DMS53 treated with DMSO at 0.1 percent for 48 hours (cell line): ENCODE data around the gene TRIB2.

Experiments used
- DNase-seq: peaks from one replicate; lab custom pipeline; 2025; ENCODE audit not compliant: unreplicated experiment; lab: John Stamatoyannopoulos, UW

The TRIB2 gene

DNA sequence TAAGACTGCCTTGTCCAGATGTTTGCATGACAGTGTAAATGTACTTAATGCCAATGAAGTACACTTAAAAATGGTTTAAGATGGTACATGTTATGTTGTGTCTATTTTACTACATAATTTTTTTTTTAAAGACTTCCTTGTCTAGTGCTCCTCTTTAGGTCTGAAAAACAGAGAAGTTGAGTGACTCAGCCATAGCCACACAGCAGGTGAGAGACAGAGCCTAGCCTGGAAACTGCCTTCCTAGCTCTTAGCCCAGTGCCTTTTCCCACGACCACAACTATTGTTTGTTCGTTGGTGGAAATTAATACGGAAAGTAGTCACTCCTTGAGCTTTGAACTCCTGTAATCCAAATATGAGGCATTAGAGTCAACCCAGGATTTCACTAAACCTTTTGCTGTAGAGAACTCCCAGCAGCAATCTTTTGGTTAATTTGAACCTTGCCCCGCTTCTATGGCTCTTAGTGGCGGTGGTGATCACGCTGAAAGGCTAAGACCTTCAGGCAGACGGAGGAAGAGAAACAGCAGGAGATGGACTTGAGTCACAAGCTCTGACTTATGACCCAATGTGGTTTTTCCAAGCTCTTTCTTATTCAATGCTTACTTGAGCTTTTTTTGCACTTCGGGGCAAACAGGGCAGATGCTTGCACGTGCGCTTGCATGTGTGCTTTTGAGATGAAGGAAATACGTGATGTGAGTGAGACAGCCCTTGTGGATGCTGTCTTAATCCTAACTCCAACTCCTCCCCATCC, 21.2 kb downstream of the TRIB2 start:
- no peak for DNase-seq

GRCh38 chr2:12739721-12740254, 23.1 kb downstream of the TRIB2 start:
- DNase-seq = no peak

GRCh38 chr2:12741380-12741779, 24.6 kb downstream of the TRIB2 start:
- DNase-seq = no peak

DNA sequence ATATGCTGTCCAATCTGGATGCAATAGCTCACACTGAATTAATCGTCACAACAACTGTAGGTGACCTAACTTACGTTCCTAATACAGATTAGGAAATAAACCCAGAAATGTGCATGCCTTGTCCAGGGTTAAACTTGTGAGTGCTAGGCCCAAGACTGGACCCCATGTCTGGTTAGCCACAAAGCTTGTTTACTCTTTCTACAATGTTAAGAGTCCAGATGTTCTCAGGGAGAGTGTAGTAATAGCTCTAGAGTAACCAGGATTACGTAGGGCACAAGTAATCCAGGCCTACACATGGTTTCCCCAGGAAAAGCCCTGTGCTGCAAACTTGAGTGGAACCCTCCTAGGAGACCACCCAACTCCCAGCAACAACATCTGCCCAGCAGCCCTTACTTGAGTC, 26.2 kb downstream of the TRIB2 start:
- no peak for DNase-seq

GRCh38 chr2:12750166-12750905, 33.6 kb downstream of the TRIB2 start:
- DNase-seq = no peak

GRCh38 chr2:12754643-12755042, 37.9 kb downstream of the TRIB2 start:
- no peak for DNase-seq

DNA sequence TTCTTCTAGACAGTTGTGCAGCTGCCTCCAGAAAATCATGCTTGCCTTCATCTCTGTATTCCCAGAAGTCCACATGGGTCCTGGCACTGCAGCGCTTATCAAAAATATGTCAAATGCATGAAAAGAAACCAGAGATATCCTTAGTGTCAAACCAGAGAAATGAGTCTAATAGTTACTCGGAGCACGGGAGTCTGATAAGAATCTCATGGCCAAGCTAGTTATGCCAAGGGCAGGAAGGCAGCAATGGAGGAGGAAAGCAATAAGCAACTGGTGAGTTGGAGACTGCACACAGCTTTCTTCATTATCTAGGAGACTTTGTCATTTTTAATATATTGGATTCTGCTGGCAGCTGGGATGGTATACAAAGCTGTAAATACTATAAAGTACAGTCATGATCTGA, 38.6 kb downstream of the TRIB2 start:
- no peak for DNase-seq

GRCh38 chr2:12759248-12759647, 42.5 kb downstream of the TRIB2 start:
- peak; percentile 19 for DNase-seq

- no peak for DNase-seq
Measured at GRCh38 chr2:12761104-12761503, 44.4 kb downstream of the TRIB2 start.

GRCh38 chr2:12762337-12762736, 45.6 kb downstream of the TRIB2 start:
- no peak for DNase-seq

DNA sequence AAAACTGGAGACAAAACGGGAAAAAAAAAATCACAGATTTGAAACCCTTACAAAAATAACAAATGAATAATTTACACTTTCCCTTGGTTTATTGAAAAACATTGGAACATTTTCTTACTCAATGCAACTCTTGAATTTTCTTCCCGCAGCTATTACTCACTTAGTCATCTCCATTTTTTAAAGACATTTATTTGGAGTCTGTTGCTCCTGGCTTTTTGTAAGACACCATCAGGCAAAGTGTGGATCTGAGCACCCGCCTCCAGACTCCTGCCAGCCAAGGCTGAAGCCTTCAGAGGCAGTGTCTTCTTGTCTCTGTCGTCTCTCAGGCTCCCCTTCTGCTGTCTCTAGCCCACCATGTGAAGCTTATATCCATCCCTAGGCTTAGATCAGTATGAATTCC, 46.2 kb downstream of the TRIB2 start:
- DNase-seq = no peak

DNA sequence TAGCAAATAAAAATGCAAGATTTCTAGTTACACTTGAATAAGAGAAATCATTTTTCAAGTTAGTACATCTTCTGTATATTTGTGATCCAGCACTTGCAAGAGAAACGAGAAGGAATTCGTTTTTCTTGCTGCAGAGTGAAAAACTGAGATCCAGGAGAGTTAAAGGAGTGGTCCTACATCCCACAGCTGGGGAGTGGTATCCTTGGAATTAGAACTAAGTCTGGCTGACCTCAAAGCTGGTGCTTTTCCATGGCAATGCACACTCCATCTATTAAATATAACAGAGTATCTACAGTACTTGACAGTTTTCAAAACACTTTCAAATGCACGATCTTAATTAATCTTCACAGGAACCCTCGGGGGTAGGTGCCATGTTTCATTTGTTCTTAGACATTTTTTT, 46.8 kb downstream of the TRIB2 start:
- DNase-seq = no peak

DNA sequence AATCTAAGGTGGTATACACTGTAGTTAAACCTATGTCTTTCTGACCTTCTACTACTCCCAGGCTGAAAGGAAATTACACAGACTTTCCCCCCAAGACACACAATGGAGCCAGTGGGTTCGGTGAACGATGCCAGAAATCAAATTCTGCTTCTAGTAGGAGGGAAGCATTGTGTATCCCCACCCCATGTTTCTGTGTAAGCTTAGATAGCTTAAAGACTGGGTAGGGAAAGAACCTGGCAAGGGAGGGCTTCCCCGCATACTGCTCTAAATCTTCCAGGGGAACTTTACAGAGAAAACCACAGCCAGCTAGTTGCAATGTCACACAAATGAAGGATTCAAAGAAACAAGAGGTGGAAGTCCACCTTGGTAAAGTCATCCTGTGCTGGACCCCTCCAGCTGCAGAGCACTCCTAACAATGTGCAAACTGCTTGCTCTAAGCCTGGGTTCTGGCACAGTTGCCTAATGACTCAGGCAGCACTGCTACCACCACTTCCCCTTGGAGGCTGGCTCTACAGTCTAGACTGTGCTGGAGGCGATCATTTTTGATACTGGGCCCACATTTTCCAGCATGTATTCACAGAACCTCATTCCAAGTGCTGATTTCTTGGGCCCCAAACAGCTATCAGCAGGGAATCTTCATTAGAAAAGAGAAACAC, 47.5 kb downstream of the TRIB2 start:
- DNase-seq = no peak

DNA sequence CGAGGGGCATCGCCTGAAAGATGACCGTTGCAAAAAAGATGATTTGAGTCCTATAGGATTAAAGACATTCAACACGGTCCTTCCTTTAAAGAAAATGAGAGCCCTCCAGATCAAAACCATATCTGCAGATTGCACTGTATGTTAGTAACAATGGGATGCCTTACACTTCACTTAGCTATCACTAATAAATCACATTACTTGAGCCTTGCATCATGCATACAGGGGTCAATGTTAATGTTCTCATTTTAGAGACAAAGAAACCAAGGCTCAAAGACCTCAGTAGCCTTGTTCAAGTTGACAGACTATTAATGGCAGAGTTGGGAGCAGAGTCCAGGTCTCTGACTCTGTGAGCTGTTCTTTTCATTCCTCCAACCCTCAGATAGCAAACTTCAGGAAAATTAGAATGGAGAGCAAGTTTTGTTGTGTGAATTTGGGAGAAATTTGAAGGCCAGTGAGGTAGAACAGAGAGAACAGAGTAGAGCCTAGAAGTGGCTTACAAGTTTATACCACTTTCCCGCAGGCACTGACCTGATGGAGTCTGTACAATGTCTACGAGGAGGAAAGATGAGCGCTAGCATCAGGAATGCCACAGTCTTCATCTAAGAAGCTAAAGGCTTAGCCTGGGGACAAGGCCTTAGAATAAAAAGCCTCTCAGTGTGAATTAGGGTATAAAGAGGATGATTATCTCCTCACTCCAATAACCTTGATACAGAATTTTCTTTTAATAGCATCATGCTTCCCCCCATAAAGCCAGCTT, 48.3 kb downstream of the TRIB2 start:
- DNase-seq = no peak

DNA sequence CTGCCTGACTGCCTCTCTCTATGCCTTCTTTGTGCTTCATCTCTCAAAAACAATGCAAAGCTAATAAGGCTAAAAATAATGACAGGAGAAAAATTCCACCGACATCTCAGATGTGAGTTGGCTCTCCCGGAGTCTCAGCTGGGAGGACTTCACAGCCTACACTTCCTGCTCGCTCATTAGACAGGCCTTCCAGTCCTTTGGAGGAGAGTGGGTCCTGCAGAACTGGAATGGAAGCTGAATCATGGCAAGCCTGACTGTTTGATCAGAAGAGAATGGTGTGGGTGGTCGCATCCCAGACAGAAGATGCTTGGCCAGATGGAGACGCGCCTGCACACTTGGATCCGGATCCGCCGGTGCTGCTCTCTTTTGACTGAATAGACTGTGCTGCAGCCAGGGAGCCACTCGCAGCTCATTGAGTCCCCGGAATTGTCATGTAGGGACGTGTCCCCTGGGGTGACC, 49.7 kb downstream of the TRIB2 start:
- no peak for DNase-seq

DNA sequence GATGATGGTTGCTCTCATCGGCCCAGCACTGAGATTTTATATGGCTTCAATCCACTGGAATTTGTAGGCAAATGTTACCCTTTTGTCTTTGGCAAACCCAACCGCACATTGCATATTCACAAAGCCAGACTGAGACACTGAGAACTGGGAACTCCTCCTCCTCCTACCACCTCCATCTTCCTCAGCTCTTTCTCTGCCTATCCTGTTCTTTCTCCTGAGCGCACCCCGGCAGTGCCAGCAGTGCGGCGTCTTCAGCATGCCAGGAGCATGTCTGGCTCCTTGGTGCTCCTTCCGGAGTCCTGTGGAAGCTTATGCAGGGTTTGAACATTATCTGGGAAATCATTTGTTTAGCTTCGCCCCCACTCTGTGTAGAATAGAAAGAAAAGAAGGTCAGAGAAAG, 50.8 kb downstream of the TRIB2 start:
- DNase-seq = no peak

GRCh38 chr2:12767996-12768624, 51.4 kb downstream of the TRIB2 start:
- no peak for DNase-seq

DNA sequence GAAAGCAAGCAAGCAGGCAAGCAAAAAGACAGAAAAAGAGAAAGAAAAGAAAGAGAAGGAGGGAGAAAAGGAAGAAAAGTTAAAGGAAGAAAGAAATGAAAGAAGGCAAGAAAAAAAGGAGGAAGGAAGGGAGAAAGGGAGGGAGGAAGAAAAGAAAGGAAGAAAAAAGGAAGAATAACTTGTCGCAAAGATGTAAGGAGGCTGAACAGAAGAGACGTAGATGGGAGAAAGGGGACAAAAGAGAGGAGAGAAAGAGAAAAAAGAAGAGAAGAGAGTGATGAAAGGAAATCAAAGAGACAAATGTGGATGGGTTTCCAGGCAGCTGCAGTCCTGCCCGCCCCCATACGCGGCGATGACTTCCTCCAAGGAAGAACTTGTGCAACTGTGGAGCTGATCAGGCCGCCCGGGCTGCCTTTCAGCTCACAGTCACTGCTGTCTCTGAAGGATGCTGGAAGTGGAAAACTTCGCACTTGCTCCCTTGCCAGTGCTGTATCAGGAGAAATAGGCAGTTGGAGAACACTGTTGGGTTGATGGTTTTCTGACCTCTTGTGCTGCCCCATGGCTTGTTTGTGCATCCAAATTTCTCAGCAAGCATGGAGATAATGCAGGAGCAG, 52.9 kb downstream of the TRIB2 start:
- no peak for DNase-seq

- DNase-seq = no peak
Measured at GRCh38 chr2:12770300-12770968, 53.7 kb downstream of the TRIB2 start.

DNA sequence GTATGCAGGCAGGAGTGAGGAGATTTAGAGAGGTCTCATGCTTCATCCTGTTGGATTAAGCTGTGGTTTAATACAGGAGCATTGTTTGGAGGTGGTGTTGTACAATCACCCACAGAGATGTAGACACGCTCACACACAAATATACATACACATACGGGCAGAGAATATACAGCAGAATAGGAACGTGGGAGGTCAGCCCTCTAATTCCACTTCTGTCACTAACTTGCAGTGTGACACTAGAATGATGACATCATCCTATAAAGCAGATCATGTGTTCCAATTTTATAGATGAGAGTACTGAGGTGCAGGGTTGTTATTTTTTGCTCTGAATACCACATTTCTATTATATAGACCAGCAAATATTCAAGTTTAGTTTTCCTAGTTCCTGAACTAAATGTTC, 54.4 kb downstream of the TRIB2 start:
- no peak for DNase-seq
